Measurements from ENCODE around the gene SEC62.

DNA sequence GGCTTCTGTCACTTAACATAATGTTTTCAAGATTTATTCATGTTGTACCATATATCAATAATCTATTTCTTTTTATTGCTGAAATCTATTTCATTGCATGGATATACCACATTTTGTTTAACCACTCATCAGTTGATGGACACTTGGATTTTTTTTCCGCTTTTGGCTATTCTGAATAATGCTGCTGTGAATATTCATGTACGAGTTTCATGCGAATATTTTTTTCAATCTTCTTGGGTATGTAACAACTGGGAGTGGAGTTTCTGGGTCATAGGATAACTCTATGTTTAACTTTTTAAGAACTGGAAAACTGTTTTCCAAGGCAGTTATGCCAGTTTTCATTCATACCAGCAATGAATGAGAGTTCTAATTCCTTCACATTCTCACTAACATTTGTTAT is 49.5 kb downstream of the SEC62 start:
- TF ChIP-seq, protein P1, sequence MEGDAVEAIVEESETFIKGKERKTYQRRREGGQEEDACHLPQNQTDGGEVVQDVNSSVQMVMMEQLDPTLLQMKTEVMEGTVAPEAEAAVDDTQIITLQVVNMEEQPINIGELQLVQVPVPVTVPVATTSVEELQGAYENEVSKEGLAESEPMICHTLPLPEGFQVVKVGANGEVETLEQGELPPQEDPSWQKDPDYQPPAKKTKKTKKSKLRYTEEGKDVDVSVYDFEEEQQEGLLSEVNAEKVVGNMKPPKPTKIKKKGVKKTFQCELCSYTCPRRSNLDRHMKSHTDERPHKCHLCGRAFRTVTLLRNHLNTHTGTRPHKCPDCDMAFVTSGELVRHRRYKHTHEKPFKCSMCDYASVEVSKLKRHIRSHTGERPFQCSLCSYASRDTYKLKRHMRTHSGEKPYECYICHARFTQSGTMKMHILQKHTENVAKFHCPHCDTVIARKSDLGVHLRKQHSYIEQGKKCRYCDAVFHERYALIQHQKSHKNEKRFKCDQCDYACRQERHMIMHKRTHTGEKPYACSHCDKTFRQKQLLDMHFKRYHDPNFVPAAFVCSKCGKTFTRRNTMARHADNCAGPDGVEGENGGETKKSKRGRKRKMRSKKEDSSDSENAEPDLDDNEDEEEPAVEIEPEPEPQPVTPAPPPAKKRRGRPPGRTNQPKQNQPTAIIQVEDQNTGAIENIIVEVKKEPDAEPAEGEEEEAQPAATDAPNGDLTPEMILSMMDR (IDR thresholded peaks at IDR 0.05; ENCODE audit: borderline replicate concordance, extremely low read depth, low read length, poor library complexity, severe bottlenecking): no peak
- TF ChIP-seq EZH2 (IDR thresholded peaks at IDR 0.05; ENCODE audit: borderline replicate concordance, low read depth, low read length, severe bottlenecking): no peak

Measured in DND-41 (cell line).